DMS153 treated with DMSO at 0.1 percent for 48 hours (cell line): Measurements from ENCODE around the gene PNRC1.
"Not testable (repeated sequence)": the region's sequence is repeated elsewhere in the genome, so short reads cannot be mapped to it uniquely, and the experiment has no call there.

Source experiments
- DNase-seq: peaks from one replicate; lab custom pipeline; 2025; ENCODE audit not compliant: unreplicated experiment; lab: John Stamatoyannopoulos, UW

PNRC1 gene

DNA sequence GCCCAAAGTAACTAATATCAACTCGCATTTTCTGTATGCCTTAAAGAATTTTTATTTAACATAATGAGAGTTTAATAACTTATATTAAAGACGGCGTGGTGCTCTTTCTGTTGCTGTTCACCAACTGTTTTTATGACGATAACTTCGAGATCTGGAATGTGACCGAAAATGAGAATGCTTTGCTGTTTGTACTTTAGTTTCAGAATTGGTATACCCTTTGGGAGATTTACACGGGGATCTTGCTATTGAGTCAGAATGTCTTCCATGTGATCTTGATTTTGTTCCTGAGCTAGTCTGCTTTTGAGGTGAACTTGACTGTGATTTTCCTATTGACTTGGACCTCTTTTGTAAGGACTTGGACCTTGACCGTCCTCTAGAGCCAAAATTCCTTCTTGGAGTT, 17.9 kb downstream of the PNRC1 start:
- DNase-seq: no peak

DNA sequence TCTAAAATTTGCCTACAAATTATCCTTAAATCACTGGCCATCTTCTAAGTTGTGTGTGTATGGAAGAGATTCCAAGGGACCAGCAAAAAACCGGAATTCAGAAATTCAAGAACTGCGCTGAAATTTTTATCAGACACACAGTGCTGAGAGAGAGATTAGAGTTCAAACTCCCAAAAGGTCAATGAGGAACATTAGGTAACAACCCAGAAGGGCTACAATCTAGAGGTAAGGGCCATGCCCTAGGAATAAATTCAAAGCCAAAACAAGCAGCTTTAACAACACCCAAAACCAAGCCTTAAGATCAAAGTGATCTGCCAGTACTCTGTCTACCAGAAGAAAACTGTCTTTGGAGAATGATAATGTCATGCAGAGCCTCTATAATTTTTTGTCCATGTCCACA, 19.6 kb downstream of the PNRC1 start:
- no peak for DNase-seq

DNA sequence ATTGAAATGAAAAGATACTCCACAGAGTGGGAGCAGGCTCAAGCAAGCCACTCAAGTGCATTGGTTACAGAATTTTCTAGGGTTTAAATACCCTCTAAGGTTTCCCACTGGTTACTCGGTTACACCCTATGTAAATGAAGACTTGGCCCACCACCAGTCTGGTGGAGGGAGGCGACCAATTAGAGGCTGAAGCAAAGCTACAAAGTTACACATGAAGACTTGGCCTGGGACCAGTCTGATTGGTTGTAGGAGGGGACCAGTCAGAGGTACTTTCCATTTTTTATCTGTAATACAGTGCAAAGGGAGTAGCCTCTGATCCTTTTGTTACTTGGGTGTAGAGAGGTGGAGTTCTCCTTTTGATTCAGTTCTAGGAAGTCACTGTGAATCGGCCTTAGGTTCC, 29.7 kb downstream of the PNRC1 start:
- no peak for DNase-seq

DNA sequence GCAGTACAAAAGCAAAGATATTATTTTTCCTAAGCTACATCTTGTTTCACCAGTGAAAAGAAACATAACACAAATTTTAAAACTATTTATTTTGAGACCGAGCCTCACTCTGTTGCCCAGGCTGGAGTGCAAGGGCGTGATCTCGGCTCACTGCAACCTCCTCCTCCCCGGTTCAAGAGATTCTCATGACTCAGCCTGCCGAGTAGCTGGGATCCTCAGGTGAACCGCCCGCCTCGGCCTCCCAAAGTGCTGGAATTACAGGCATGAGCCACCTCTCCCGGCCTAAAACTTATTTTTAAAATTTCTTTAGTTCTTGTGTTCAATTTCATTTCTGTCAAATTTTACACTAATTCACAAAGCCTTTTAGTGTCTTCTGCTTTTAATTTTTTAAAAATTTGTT, 31.4 kb downstream of the PNRC1 start:
- no peak for DNase-seq

DNA sequence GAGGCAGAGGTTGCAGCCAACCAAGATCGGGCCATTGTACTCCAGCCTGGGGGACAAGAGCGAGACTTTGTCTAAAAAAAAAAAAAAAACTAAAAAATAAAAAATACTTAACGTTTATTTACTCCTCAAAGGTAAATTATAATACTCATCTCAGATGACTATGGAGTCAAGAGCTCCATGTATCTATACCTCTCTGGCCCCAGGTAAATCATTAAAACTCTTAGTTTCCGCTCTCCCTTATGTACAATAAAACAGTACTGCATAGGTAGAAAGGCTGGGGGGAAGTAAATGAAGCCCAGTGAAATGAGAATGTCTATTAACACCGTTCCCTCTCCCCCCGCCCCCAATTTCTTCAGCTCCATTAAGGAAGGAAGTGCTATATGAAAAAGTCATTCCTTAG, 36.2 kb downstream of the PNRC1 start:
- no peak for DNase-seq

DNA sequence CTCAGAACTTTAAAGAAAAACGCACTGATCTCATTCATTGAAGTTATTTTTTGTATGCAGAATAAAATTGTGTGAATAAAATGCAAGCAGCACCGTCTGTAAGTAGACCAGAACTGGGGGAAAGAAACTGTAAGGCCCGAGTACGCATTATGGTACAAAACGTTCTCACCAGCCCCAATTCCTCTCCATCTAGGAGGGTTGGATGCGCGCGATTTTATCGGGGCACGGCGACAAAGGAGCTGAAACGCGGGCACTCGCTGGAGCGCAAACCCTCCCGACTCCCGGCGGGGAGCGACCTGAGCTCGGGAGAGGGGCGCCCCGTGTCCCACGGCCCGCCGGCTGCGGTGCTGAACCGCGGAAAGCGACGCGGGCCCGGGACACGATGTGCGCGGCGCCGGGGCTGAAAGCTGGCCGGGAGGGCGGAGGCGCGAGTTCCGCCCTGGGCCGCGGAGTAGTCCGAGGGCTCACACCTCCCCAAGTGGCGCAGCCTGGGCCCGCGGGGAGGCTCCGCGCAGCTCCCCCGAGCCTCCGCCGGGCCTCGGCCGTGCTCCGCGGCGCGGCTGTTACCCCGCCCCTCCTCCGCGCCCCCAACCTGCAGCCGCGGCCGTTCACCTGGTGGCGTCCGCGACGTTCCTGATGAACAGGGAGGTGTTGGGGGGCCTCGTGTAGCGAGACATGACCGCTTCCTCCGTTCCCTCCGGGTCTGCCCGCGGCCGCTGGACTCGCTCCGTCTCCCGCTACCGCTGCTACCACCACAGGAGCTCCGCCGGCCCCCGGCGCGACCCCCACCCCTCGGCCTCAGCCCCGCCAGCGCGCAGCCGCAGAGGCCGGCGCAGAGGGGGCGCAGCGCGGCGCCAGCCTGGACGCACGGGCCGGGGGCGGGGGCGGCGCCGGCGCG, 36.9 kb downstream of the PNRC1 start, which contains the start of gene SRSF12:
TSS of gene SRSF12 (minus strand) at position 861 of the 898 bp plus-strand sequence. CDS start at position 677, 184 bp downstream.
- DNase-seq: peak; percentile 30

DNA sequence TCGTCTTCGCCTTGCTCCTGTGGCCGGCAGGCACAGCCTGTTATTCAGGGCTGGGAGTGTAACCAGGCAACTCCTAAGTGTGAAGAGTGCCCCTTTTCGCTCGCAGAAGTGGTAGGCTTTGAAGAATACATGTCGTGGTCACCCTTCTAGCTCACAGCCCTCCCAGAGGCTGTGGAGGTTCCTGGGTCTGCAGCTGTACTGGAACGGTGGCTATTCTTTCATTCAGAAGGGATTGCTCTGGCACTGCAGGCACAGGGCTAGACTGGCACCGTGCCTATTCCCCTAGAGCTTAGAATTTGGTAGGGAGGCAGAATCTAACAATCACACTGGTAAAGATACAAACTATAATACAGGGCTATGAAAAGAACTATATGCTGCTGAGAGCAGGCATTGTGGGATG, 38.4 kb downstream of the PNRC1 start:
- DNase-seq: no peak

DNA sequence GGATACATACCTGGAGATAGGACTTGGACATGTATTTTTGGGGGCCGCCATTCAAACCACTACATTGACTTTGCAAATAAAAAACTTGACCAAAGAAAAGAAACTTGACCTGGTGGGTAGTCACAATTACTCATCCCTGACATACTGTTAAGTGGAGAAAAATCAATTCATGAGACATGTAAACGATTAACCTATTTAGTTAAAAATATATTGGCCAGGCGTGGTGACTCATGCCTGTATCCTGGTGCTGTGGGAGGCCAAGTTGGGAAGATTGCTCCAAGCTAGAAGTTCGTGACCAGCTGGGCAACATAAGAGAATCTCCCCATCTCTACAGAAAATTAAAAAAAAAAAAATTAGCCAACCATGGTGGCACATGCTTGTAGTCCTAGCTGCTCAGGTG, 39.8 kb downstream of the PNRC1 start:
- DNase-seq: no peak

DNA sequence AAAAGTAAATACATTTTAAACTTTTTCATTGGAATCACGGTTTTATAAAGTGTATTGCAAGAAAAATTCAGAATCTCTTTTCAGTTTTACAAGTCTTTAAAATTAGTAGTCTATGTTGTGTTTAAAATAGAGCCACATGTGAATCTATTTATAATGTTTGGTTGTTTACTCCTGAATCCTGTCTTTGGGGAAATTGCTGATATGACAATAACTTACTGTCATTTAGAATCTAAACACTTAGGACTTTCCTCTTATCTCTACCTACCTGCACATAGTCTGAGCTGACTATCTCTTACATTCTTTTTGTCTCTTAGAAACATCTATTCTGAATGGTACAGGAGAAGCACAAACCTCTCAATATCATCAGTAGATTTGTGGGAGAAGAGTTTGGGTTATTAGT, 41.4 kb downstream of the PNRC1 start:
- no peak for DNase-seq

DNA sequence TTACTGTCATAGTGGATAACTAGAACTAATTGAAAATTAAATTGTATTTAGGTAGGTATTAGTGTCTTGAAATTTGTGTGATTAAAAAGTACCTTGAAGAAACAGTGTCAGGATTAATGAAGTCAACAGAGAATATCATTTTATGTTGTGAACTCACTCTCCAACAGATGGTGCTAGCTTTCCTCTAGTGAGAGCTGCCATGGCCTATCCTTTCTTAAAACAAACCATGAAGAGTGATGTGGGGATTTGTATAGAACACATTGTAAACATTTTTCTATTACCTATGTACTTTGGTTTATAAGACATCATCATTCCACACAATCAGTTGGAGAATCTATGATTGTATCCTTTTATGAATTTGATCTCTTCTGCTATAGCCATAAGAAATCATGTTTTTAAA, 42.1 kb downstream of the PNRC1 start:
- peak; percentile 54 for DNase-seq

DNA sequence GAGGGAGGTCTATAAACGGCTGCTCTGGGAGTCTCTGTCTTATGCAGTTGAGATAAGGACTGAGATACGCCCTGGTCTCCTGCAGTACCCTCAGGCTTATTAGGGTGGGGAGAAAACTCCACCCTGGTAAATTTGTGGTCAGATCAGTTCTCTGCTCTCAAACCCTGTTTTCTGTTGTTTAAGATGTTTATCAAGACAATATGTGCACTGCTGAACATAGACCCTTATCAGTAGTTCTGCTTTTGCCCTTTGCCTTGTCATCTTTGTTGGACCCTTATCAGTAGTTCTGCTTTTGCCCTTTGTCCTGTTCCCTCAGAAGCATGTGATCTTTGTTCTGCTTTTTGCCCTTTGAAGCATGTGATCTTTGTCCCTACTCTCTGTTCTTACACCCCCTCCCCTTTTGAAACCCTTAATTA, 47.7 kb downstream of the PNRC1 start:
- not testable (repeated sequence) for DNase-seq

DNA sequence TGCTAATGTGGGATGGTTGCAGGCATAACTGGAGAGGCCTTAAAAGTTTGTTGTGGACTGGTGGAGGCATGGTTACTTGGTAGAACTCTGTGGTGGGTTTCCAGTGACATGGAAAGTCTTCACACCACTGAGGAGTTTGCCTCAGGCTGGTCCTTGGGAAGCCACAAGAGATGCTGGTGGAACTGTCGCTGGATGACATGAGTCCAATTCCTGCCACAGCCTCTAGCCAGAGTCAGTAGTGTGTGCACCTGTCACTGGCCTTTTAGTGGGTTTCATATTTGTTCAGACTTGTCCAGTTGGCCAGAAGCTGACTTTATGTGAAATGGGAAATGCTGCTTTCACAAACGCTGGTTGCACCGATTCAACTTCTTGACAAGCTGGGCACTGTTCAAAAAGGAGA, 51.0 kb downstream of the PNRC1 start:
- DNase-seq: no peak

DNA sequence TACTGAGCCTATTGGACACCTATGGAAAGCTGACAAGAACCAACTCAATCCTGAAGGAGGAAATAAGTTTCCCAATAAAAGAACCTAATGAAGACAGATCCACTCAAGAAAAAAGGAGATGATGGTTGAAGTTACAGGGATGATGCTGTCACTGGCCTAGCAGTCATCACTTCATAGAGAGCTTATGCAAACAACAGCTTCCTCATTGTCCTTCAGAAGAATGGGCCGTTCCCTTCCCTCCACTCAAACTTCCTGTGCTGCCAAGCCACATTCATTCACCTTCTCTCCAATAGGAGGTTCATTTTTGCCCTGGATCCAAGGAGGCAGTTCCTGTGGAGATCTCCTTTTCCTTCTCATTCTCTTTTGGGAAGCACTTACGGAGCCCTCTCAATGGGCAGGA, 51.5 kb downstream of the PNRC1 start:
- no peak for DNase-seq

DNA sequence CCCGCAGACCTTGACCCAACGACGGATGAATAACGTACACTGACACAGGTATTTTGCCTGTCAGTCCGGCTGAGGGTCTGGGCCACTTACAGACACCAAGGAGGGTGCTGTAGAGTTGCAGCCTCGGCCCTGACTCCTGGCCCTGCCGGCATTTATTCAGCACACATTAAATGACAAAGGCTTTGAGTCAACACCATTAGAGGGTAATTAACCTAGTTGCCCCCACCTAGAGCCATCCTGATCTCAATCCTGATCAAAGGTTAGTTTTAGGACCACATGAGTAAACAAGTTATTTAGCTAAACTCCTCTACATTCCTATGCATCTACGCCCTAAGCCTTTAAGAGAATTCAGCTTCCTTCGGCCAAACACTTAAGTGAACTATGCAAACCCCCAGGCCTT, 53.4 kb downstream of the PNRC1 start:
- no peak for DNase-seq

DNA sequence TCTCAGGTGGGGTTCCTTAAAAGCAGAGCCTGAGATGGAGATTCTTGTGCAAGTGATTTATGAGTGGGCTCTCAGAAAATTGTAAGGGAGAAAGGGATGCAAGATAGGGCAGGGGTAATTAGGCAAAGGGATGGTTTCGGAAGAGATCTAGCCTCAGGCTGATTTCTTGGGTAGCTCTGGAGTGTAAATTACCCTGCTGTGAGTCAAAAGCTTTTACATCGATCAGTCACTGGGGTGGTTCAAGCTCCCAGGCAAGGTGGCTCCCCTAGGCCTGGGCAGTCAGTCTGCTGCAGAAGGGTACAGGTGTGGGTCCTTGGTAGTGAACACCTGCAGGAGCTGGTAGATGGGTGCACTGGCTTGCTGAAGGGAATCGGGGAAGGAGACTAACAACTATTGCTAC, 54.2 kb downstream of the PNRC1 start:
- no peak for DNase-seq
